ENCODE results near the gene DCAF11.

DCAF11 gene

GRCh38 chr14:24133735-24134134 lies 19.2 kb downstream of the DCAF11 start:
- Histone ChIP-seq H3K27ac (no peak overlapping the region), H3K4me3 (no peak overlapping the region)

- Histone ChIP-seq H3K4me3 (peak overlapping the region; percentile 63 to 100 (median 96)), H3K27ac (peak overlapping the region in 20 of 21 experiments; percentile 50 to 100 (median 96))
Observed at GRCh38 chr14:24135584-24135833, 20.9 kb downstream of the DCAF11 start.

GRCh38 chr14:24135834-24136683 lies 21.5 kb downstream of the DCAF11 start, which contains the start of gene PSME1:
PSME1 (plus strand) TSS chr14:24136194; CDS start chr14:24136263, 69 bp downstream.
- Histone ChIP-seq H3K27ac (peak within 1 kb of the TSS; percentile 89 to 100 (median 96)), H3K4me3 (peak within 1 kb of the TSS; percentile 63 to 100 (median 96))

GRCh38 chr14:24136684-24137528 lies 22.3 kb downstream of the DCAF11 start:
- H3K27ac ChIP-seq = peak overlapping the region; percentile 89 to 100 (median 96)

GRCh38 chr14:24137529-24138395 lies 23.2 kb downstream of the DCAF11 start:
- Histone ChIP-seq H3K4me3 (no peak overlapping the region), H3K27ac (peak overlapping the region in 9 of 21 experiments; percentile 89 to 100 (median 96))

More at GRCh38 chr14:24136684-24137528, 22.3 kb downstream of the DCAF11 start:
- peak overlapping the region; percentile 63 to 100 (median 96) for H3K4me3 ChIP-seq

- H3K27ac ChIP-seq = peak overlapping the region in 5 of 21 experiments; percentile 7 to 28 (median 9)
- no peak overlapping the region for H3K4me3 ChIP-seq
Observed at GRCh38 chr14:24138396-24139271, 24.1 kb downstream of the DCAF11 start.

GRCh38 chr14:24139272-24139934 lies 24.8 kb downstream of the DCAF11 start:
- H3K4me3 ChIP-seq = no peak overlapping the region
- H3K27ac ChIP-seq = peak overlapping the region in 5 of 21 experiments; percentile 13 to 95 (median 55)

GRCh38 chr14:24141097-24141880 lies 26.7 kb downstream of the DCAF11 start, which contains the start of gene EMC9:
EMC9 (minus strand) TSS chr14:24141591; CDS start chr14:24141304, 287 bp downstream.
- H3K27ac ChIP-seq = peak within 1 kb of the TSS; percentile 52 to 95 (median 86)

GRCh38 chr14:24143511-24143910 lies 28.9 kb downstream of the DCAF11 start:
- no peak overlapping the region for H3K4me3 ChIP-seq
- H3K27ac ChIP-seq = peak overlapping the region in 1 of 21 experiments; percentile 24

More at GRCh38 chr14:24141097-24141880, 26.7 kb downstream of the DCAF11 start, which contains the start of gene EMC9:
- H3K4me3 ChIP-seq = peak within 1 kb of the TSS; percentile 44 to 90 (median 70)

- no peak overlapping the region for H3K4me3 ChIP-seq
- H3K27ac ChIP-seq = peak overlapping the region in 2 of 21 experiments; percentile 14 to 85
Observed at GRCh38 chr14:24144451-24144850, 29.9 kb downstream of the DCAF11 start.

- H3K4me3 ChIP-seq = peak overlapping the region in 2 of 7 experiments; percentile 82 to 87
Observed at GRCh38 chr14:24145219-24145618, 30.6 kb downstream of the DCAF11 start.

GRCh38 chr14:24145690-24146452 lies 31.3 kb downstream of the DCAF11 start:
- Histone ChIP-seq H3K27ac (peak overlapping the region; percentile 26 to 94 (median 88)), H3K4me3 (peak overlapping the region; percentile 64 to 93 (median 82))

More at GRCh38 chr14:24145219-24145618, 30.6 kb downstream of the DCAF11 start:
- H3K27ac ChIP-seq = peak overlapping the region in 15 of 21 experiments; percentile 2 to 94 (median 88)

GRCh38 chr14:24146453-24146977 lies 31.9 kb downstream of the DCAF11 start, which contains the start of gene PSME2:
PSME2 (minus strand) TSS chr14:24146610; CDS start chr14:24146581, 29 bp downstream.
- Histone ChIP-seq H3K4me3 (peak within 1 kb of the TSS; percentile 64 to 93 (median 82)), H3K27ac (peak within 1 kb of the TSS; percentile 58 to 94 (median 88))

- H3K27ac ChIP-seq = peak within 1 kb of the TSS; percentile 58 to 94 (median 88)
- peak within 1 kb of the TSS; percentile 64 to 93 (median 82) for H3K4me3 ChIP-seq
Observed at GRCh38 chr14:24146978-24147760, 32.6 kb downstream of the DCAF11 start, which contains the start of gene RNF31. RNF31 (plus strand) TSS chr14:24147498; CDS start chr14:24147699, 201 bp downstream.
